Measurements from ENCODE around the gene ACVR1.

The ACVR1 gene

DNA sequence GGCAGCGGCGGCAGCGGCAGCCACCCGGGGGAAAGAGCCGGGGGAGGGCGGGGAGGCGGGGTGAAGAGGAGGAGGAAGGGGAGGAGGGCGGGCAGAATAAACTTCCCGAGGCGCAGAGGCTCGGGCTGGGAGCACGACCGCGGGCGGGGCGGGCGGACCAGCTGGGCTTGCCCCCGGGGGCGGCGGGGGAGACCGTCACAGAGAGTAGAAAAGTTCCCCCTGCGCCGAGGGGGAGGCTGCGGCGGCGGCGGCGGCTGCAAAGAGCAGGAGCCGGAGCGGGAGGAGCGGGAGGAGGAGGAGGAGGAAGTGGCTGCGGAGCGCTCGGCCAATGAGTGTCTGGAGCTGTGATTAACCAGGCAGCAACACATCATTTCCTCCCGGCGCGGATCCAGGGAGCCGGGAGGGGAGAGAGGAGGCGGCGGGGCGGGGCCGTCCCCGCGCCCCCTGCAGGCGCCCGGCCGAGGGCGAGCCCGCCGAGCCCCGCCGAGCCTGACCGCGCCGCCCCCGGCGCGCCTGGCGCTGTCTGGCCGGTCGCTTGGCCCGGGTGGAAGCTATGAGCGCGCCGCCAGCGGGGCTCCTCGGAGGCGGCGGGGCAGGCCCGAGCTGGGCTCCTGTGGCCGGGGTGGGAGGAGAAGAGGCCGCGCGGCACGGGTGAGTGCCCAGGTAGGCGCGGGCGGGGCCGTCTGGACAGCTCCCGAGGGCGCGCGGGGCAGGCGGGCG is at the start of gene ACVR1:
Gene ACVR1, minus strand, starts transcription at position 265 of the 720 bp plus-strand sequence. CDS start 76,837 bp downstream, outside the sequence.
- peak within 1 kb of the TSS; percentile 79 to 83 for H3K4me3 ChIP-seq (replicated peaks in 1 of 2; ENCODE audit: low read depth in 2 of 2, low read length in 2 of 2)
- TF ChIP-seq, protein P1, sequence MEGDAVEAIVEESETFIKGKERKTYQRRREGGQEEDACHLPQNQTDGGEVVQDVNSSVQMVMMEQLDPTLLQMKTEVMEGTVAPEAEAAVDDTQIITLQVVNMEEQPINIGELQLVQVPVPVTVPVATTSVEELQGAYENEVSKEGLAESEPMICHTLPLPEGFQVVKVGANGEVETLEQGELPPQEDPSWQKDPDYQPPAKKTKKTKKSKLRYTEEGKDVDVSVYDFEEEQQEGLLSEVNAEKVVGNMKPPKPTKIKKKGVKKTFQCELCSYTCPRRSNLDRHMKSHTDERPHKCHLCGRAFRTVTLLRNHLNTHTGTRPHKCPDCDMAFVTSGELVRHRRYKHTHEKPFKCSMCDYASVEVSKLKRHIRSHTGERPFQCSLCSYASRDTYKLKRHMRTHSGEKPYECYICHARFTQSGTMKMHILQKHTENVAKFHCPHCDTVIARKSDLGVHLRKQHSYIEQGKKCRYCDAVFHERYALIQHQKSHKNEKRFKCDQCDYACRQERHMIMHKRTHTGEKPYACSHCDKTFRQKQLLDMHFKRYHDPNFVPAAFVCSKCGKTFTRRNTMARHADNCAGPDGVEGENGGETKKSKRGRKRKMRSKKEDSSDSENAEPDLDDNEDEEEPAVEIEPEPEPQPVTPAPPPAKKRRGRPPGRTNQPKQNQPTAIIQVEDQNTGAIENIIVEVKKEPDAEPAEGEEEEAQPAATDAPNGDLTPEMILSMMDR (IDR thresholded peaks at IDR 0.05; ENCODE audit: low read depth, low read length), result peak; percentile 8
- peak; percentile 98 for DNase-seq (ENCODE audit: low read depth in 2 of 2)

DNA sequence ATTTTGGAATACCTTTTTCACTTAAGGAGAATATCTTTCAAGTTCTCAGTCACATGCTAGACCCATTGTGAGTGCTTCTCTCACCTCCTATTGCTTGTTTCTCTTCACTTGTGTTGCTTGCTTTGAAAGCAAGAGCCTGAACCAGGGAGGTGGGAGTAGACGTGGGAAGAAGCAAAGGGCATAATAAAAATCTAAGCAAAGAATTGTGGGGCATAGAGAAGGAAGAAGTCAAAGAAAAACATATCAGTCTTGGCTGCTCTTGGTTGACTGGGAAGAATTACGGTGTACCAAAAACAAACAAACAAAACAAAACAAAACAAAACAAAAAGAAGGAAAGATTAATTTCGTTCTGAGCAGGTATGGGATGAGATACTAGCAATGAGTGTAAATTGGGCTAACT is 48.9 kb upstream of the ACVR1 start:
- H3K4me3 ChIP-seq (replicated peaks in 1 of 2; ENCODE audit: low read depth in 2 of 2, low read length in 2 of 2), result no peak overlapping the region
- no peak for DNase-seq (ENCODE audit: low read depth in 2 of 2)
- TF ChIP-seq, protein P1 (IDR thresholded peaks at IDR 0.05; ENCODE audit: low read depth, low read length), result no peak

DNA sequence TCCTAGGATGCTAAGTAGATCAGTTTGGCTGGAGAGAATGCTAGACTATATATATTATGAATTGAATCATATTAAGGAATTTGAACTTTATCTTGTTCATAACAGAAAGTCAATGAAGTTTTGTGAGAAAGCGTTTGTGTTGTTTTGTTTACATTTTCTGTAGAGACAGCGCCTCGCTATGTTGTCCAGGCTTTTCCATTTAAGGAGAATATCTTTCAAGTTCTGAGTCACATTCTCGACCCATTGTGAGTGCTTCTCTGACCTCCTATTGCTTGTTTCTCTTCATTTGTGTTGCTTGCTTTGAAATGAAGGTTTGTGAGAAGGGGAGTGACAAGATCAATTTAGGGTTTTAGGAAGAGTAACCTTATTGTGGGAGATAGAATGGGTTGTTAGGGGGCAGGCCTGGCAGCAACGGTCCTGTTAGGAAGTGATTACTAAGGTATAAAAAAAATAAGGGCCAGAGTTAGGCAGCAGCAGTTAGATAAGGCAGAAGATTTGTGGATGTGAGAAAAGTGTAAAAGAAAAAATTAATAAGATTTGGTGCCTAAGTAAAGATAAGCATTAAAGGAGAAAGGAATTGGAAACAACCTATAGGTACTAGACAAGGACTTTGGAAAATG is 47.6 kb upstream of the ACVR1 start:
- no peak overlapping the region for H3K4me3 ChIP-seq (replicated peaks in 1 of 2; ENCODE audit: low read depth in 2 of 2, low read length in 2 of 2)
- DNase-seq (ENCODE audit: low read depth in 2 of 2), result no peak
- TF ChIP-seq, protein P1 (IDR thresholded peaks at IDR 0.05; ENCODE audit: low read depth, low read length), result no peak

DNA sequence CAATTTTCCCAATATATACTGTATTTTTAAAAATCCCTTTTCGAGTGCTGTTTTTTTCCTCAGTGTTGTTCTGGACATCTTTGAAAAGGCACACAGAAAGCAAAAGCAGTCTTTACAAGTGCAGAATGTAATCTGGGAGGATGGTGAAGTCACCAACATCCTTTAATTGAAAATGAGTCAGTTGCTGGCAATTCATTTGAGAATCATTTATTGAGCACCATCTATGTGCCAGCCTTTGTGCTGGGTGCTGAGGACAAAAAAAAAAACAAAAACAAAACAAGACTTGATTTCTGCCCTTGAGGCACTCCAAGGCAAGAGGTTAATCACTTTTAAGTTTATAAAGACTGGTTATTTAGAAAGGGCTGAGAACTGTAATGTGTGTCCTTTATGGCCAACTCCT is 46.7 kb upstream of the ACVR1 start:
- TF ChIP-seq, protein P1 (IDR thresholded peaks at IDR 0.05; ENCODE audit: low read depth, low read length), result no peak
- no peak for DNase-seq (ENCODE audit: low read depth in 2 of 2)
- no peak overlapping the region for H3K4me3 ChIP-seq (replicated peaks in 1 of 2; ENCODE audit: low read depth in 2 of 2, low read length in 2 of 2)

DNA sequence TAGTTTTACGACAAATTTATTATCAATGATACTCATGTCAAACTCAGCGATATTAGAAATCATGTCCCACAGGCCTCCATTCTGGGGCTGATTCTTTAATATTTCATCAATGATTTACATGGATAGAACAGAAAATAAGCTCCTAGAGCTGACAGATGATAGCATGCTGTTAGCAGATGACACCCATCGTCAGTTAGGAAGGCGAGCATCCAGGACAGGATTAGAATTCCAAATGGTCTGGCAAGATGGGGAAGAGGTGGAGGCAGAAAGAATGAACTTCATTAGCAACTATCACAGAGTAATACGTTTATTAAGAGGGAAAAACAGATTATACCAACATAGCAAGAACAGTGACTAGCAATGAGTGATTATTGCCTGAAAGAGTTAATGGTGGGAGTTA is 46.2 kb upstream of the ACVR1 start:
- TF ChIP-seq, protein P1 (IDR thresholded peaks at IDR 0.05; ENCODE audit: low read depth, low read length), result no peak
- DNase-seq (ENCODE audit: low read depth in 2 of 2), result no peak
- H3K4me3 ChIP-seq (replicated peaks in 1 of 2; ENCODE audit: low read depth in 2 of 2, low read length in 2 of 2), result no peak overlapping the region

DNA sequence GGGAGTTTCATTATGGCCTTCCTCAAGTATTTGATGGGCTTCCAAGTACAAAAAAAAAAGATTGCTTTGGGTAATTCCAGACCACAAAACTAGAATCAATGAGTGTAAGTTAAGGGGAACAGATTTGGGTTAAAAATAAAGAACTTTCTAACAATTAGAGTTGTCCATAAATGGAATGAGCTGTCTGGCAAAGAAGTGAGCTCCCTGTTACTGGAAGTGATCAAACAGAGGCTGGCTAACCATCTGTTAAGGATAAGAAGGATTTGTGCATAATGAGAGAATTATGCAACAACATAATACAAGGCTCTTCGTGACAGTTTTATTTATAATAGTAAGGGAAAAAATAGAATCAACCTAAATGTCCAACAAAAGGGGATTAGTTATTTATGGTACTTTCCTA is 44.6 kb upstream of the ACVR1 start:
- TF ChIP-seq, protein P1 (IDR thresholded peaks at IDR 0.05; ENCODE audit: low read depth, low read length), result no peak
- H3K4me3 ChIP-seq (replicated peaks in 1 of 2; ENCODE audit: low read depth in 2 of 2, low read length in 2 of 2), result no peak overlapping the region
- DNase-seq (ENCODE audit: low read depth in 2 of 2), result no peak
